ENCODE measurements around the gene SURF2.

DNA sequence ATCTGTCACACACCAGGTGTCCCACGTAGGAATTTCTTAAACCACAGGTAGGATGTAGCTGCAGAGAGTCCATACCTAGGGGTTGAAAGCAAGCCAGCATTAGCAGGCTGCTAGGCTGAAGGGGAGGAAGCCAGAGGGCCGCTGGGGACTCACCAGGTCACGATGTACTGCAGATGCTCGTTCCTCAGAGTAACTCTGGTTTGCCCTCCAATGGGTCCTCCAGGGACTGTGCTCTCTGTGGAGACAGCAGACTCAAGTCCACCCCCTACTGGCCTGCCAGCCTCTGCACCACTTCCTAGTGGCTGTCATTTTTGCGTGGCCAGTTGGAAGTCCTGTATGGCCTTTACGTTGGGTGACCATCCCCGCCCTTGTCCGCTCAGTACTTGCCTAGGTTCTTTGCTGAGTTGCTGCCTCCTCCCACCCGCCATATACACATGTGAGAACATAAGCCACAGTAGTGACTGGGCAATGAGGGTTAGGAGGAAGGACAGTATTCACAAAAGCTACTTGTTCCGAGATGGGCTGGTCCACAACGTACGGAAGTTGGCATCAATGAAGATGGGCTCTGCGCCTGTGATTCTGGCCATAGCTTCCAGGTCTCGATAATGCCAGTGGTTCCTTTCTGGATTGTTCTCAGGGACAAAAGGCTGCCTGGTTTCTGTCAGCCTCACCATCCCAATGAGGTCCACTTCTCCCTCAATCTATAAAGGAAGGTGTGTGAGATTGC lies 4.3 kb upstream of the SURF2 start:
- TF ChIP-seq CTCF (conservative IDR thresholded peaks at IDR 0.05; ENCODE audit: low read length) (peak; percentile 70), EZH2phosphoT487 (IDR thresholded peaks at IDR 0.05; ENCODE audit: borderline replicate concordance) (no peak)

Measured in Loucy (cell line).